HG03565 (cell line): Measurements from ENCODE around the gene CAMK2A.

ENCODE experiments used
- ATAC-seq: cut with Tn5 transposase; IDR thresholded peaks from one replicate; pipeline ENCODE4 v1.9.1; 2021; ENCODE audit warnings: mild to moderate bottlenecking, moderate library complexity; ENCODE audit not compliant: unreplicated experiment

Gene CAMK2A

GRCh38 chr5:150172145-150172544, 117.4 kb downstream of the CAMK2A start:
- ATAC-seq = no peak
